SK-MEL-5 (cell line): ENCODE results near the gene CWC27. TPM values are rescaled to one million over a fixed set of nuclear protein-coding genes. Genes with fewer than 3 reads are reported as not detected.

ENCODE experiments used
- DNase-seq: peaks from one replicate; pipeline ENCODE4 v3.0.0-alpha.2; 2016; ENCODE audit warnings: low read depth, low spot score
- in situ Hi-C: cut with HindIII; loops from 2 replicates; pipeline ENCODE4 v1.10.0; 2016; ENCODE audit warnings: low sequenced_read_pairs, high pct_unique_total_duplicates, low pct_unique_long_range_greater_than_20kb
- total RNA-seq: library from RNA; depleted of rRNA; stranded (reverse); fragments of >200 nt; shearing (Covaris generic); gene quantifications from 2 replicates; pipeline ENCODE4 v1.2.3, GENCODE V29; 2014

Gene CWC27
- total RNA-seq, 1 experiment from 2014 or later: 11.1 TPM

DNA sequence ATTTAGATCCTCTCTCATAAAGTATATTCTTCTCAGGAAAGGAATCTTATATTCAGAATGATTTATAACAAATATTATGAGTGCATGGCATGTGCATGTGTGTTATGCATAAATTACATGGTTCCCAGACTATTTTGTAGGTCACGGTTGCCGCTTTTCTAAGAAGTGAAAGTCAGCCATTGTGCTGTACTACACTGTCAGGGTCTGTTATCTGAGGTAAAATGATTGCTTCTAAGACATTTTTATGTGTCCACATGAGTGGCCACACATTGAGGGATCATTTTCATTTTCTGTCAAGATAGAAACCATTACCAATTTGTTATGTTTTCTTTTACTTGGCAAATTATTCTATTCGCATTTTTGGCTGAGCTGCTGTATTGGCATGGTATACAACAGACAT is 210.8 kb downstream of the CWC27 start:
- in situ Hi-C loops: no loop called here

GRCh38 chr5:64980176-64980575 is 211.4 kb downstream of the CWC27 start:
- in situ Hi-C loops: no loop called here
- DNase-seq: no peak

More for the DNA sequence above, 210.8 kb downstream of the CWC27 start:
- no peak for DNase-seq

- DNase-seq: no peak
- in situ Hi-C loops: no loop called here
Measured at GRCh38 chr5:64987768-64988167, 219.0 kb downstream of the CWC27 start.

DNA sequence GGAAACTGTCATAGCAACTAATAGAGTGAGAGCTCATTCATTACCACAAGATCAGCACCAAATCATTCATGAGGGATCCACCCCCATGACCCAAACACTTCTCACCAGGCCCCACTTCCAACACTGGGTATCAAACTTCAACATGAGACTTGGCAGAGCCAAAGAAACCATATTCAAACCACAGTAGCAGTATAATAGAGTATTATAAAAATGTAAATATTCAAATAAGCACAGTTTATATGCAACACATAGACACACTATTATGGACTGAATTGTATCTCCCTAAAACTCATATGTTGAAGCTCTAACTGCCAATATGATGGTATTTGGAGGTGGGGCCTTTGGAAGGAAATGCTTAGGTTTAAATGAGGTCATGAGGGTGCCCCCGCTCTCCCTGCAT is 240.5 kb downstream of the CWC27 start:
- in situ Hi-C loops: no loop called here
- no peak for DNase-seq

DNA sequence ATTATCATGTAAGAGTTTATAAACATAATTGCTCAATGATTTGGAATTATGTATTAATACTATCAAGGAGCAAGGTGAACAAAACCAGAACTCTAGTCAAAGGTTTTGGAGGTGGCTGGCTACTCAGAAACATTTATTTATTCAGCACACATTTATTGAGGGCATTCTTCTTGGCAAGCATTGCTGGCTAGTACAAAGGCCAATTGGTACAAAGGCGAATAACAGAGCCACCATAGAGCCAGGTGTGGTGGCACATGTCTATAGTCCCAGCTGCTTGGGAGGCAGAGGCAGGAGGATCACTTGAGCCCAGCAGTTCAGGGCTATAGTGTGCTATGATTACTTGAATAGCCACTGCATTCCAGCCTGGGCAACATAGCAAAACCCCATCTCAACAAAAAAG is 242.1 kb downstream of the CWC27 start:
- no peak for DNase-seq
- in situ Hi-C loops: no loop called here

GRCh38 chr5:65012301-65012892 is 243.7 kb downstream of the CWC27 start:
- in situ Hi-C loops: no loop called here
- no peak for DNase-seq

- in situ Hi-C loops: no loop called here
- no peak for DNase-seq
Measured at GRCh38 chr5:65013166-65013565, 244.4 kb downstream of the CWC27 start.

DNA sequence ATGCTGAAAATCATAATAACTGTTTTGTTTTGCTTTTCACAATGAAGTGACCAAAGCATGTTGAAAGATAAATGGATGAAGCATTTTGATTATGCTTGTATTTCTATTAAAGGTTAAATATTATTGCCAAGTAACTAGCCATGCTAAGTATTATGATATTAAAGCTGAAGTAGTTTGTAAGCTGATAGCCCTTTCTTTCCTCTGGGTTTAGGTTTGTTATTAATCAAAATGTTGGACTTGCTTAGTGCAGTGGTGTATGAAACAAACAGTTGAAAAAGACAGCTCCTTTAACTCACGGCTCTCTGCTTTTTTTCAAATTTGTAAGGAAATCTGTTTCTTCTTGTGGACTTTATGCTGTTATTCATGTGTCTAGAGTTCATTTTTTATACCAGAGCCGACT is 246.0 kb downstream of the CWC27 start:
- no peak for DNase-seq
- in situ Hi-C loops: no loop called here

DNA sequence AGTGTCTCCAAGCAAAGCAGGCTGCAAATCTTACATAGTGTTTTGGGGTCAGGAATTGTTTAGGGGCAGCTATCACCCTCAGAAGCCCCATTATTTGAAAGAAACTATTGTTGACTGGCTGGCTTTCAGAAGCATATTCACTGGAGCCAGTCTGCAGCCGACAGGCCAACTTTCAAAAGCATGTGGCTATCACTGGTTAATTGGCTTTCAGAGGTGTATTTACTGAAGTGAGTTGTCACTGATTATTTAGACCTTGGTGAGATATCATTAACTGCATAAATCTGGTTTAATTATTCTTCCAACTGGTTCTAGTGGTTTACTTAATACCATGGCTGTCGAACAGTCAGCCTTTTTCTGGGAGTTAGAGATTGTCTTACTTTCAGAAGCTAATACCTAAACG is 247.0 kb downstream of the CWC27 start:
- no peak for DNase-seq
- in situ Hi-C loops: no loop called here

DNA sequence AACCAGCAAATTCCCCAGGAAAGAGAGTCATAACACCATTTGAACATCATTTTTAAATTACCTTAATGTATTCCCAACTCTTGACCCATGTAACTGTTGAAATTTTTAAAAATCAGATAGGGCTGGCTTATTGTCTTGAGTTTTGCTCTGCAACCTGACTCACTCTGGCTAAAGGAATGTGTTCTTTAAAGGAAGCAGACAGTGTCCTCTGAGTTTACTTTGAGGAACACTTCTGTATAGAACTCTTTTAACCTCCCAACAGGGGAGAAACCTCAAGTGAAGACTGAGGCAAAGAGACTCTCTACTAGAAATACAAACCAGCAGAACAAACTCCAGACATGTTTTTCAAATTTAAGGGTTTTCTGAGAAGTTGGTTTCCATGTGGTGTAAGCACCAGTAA is 248.9 kb downstream of the CWC27 start:
- in situ Hi-C loops: no loop called here
- no peak for DNase-seq

DNA sequence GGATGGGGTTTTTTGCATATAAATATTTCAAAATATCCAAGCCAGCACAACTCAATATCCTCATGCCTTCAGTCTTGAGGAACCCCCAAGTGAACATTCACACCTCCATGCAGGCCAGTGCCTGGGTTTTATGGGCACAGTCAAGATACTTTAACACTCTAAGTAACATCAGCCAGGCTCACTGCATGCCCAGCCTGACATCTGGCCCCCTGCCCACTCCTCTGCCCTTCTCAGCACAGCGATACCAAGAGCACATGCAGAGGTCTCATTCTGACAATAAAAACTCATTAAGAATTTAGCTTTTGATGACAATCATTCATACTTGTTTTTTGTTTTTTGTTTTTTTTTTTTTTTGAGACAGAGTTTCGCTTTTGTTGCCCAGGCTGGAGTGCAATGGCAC is 250.0 kb downstream of the CWC27 start:
- in situ Hi-C loops: no loop called here
- no peak for DNase-seq

- no peak for DNase-seq
Measured at GRCh38 chr5:65020492-65020891, 251.8 kb downstream of the CWC27 start.

DNA sequence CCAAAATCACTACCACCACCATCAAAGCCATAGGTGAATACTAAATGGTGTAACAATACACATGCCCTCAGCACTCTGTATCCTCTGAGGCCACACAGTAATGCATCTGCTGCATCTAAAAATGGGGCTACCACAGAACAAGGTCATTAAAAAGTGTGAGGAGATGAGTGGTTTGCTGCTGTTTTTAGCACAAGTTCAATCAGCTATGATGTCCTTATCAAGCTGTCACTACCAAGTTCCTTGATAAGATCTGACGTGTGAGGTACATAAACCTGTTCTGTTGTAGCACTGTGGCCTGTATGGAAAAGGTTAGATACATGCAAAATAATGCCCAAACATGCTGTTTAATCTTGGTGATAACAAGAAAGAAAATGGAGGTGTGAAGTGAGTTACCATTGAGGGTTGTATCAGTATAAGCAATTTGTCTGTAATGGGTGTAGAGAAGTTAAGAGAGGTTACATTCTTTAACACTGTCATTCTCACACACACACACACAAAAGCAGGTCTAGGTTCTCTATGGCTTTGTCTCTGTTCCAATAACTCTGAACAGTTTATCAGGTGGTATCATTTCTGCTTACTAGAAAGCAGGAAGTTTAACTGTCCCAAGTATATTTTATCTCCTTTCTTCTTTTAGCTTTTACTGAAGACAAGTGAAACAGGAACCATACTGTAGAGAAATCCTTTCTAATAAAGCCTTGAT is 252.9 kb downstream of the CWC27 start:
- DNase-seq: no peak
- in situ Hi-C loops: no loop called here

More at GRCh38 chr5:65020492-65020891, 251.8 kb downstream of the CWC27 start:
- in situ Hi-C loops: no loop called here

- in situ Hi-C loops: no loop called here
- DNase-seq: no peak
Measured at GRCh38 chr5:65022932-65023331, 254.2 kb downstream of the CWC27 start.

- DNase-seq: no peak
Measured at GRCh38 chr5:65024681-65025080, 256.0 kb downstream of the CWC27 start.

DNA sequence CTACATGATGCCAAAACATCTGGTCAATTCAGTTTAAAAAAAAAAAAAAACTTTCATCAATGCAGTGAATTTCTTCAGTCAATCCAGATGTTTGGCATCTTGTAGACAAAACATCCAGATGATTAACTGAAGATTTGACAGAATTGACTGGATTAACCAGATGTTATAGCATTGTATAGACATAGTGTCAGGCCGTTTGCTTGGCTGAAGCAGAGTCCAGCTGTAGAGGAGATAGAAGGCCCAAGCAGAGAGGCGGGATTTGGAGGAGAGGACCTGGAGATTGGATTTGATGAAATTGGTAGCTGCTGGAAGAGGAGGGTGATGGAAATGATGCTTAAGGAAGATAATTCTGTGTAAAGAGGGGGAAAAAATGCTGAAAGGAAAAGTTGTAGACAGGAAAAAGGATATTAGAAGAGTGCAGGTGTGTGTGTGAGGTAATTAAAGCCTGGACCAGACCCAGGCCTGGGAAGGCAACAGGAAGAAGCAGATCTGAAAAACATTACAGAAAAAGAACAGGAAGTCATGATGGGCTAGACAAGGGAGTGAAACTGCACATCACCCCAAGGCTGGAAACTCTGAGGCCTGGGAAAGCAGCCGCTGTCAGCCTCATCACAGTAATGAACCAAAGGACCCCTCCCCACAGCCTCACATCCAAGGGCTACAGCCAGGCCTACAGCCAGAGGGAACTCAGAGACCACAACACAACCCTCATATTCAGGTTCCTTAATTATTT is 258.3 kb downstream of the CWC27 start:
- in situ Hi-C loops: no loop called here
- no peak for DNase-seq

More at GRCh38 chr5:65024681-65025080, 256.0 kb downstream of the CWC27 start:
- in situ Hi-C loops: no loop called here

DNA sequence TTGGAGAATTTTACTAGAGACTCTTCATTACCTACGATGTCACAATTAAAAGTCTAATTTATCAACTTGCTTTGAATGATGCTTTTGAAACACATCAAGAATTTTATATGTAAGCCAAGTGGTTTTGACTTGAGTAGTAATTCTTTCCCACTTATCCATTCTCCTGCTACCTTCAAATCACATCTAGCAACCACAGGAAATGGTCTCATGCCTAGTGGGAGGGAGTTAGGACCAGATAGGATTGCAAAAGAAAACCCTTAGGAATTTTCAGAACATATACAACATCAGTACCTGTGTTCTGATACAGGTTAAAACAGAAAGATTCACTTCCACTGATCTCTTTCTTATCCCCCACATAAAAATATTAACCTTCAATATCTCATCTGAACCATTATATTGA is 260.4 kb downstream of the CWC27 start:
- no peak for DNase-seq
- in situ Hi-C loops: no loop called here

DNA sequence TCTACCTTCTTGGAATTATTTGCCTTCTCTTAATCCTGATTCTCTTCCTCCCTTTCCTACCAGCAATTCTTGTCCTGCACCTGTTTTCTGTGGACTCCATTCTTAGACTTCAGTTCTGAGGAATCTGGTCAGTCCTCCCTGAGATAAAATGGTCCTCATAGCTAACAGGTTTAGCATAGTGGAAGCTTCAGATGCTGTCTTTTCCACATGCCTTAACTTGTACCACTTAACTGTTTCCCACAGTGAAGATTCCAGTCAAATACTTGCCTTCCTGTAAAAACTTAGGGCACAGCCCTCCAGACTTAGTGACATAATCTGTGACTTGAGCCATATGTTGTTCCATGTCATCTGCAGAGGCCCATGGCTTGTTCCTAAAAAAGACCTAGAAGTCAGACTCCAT is 261.3 kb downstream of the CWC27 start:
- in situ Hi-C loops: no loop called here
- no peak for DNase-seq

GRCh38 chr5:65032250-65032649 is 263.5 kb downstream of the CWC27 start:
- DNase-seq: no peak

More at GRCh38 chr5:65032250-65032649, 263.5 kb downstream of the CWC27 start:
- in situ Hi-C loops: no loop called here
